ENCODE data around the gene GKAP1.
"Not testable (repeated sequence)": the region's sequence is repeated elsewhere in the genome, so short reads cannot be mapped to it uniquely, and the experiment has no call there.

GKAP1 gene

DNA sequence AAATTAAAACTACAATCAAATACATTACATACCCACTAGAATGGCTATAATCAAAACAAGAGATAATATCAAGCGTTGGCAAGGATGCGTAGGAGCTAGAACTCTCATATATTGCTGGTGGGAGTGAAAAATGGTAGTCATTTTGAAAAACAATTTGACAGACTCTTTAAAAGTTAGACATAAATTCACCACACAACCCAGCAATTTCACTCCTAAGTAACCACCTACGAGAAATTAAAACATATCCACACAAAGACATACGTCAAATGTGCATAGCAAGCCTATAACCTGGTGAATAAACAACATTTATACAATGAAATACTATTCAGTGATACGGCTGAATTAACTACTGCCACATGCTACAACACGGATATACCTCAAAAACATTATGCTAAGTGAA, 44.7 kb downstream of the GKAP1 start:
- TF ChIP-seq ZNF274 (IDR thresholded peaks at IDR 0.05; ENCODE audit: low read depth, low read length) = no peak

DNA sequence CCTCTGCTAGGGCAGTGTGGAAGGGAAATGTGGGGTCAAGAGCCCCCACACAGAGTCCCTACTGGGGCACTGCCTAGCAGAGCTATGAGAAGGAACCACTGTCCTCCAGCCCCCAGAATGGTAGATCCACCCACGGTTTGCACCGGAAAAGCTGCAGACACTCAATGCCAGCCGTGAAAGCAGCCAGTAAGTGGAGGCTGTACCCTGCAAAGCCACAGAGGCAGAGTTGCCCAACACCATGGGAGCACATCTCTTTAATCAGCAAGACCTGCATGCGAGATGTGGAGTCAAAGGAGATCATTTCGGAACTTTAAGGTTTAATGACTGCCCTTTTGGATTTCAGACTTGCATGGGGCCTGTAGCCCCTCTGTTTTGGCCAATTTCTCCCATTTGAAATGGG, 52.2 kb downstream of the GKAP1 start:
- TF ChIP-seq ZNF274 (IDR thresholded peaks at IDR 0.05; ENCODE audit: low read depth, low read length) = no peak
- H3K4me3 ChIP-seq (ENCODE audit: low read length) = no peak overlapping the region

More for the DNA sequence above, 44.7 kb downstream of the GKAP1 start:
- no peak overlapping the region for H3K4me3 ChIP-seq (ENCODE audit: low read length)

- no peak overlapping the region for H3K4me3 ChIP-seq (ENCODE audit: low read length)
- no peak for TF ChIP-seq ZNF274 (IDR thresholded peaks at IDR 0.05; ENCODE audit: low read depth, low read length)
Measured at GRCh38 chr9:83754383-83754977, 63.1 kb downstream of the GKAP1 start.

DNA sequence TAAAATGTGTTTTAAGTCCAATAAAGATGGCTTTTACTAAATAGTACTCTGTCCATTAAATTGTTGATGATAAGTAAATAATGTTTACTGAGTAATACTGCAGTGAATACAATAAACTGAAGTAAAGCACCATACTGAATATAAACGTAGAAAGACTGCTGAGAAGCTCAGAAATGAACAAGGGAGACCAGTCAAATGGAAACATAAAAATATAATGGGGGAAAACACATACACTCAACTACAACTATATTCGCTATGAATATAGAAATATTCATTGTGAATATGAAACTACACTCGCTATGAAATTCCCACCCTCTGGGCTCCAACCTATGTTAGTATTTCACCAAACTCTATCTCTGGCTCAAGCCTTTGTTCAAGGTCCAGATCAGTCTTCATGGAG, 67.9 kb downstream of the GKAP1 start:
- TF ChIP-seq ZNF274 (IDR thresholded peaks at IDR 0.05; ENCODE audit: low read depth, low read length) = no peak
- no peak overlapping the region for H3K4me3 ChIP-seq (ENCODE audit: low read length)

GRCh38 chr9:83744206-83744605, 73.4 kb downstream of the GKAP1 start:
- H3K4me3 ChIP-seq (ENCODE audit: low read length) = no peak overlapping the region
- TF ChIP-seq ZNF274 (IDR thresholded peaks at IDR 0.05; ENCODE audit: low read depth, low read length) = no peak

- no peak overlapping the region for H3K4me3 ChIP-seq (ENCODE audit: low read length)
- TF ChIP-seq ZNF274 (IDR thresholded peaks at IDR 0.05; ENCODE audit: low read depth, low read length) = no peak
Measured at GRCh38 chr9:83733739-83734138, 83.8 kb downstream of the GKAP1 start.

- not testable (repeated sequence) for H3K4me3 ChIP-seq (ENCODE audit: low read length)
Measured at GRCh38 chr9:83728591-83729368, 88.8 kb downstream of the GKAP1 start.

- no peak for TF ChIP-seq ZNF274 (IDR thresholded peaks at IDR 0.05; ENCODE audit: low read depth, low read length)
- H3K4me3 ChIP-seq (ENCODE audit: low read length) = no peak overlapping the region
Measured at GRCh38 chr9:83724436-83724835, 93.1 kb downstream of the GKAP1 start.

- no peak for TF ChIP-seq ZNF274 (IDR thresholded peaks at IDR 0.05; ENCODE audit: low read depth, low read length)
Measured at GRCh38 chr9:83722726-83723495, 94.7 kb downstream of the GKAP1 start.

GRCh38 chr9:83721509-83721908, 96.1 kb downstream of the GKAP1 start:
- no peak for TF ChIP-seq ZNF274 (IDR thresholded peaks at IDR 0.05; ENCODE audit: low read depth, low read length)

More at GRCh38 chr9:83722726-83723495, 94.7 kb downstream of the GKAP1 start:
- no peak overlapping the region for H3K4me3 ChIP-seq (ENCODE audit: low read length)

GRCh38 chr9:83715794-83716193, 101.8 kb downstream of the GKAP1 start:
- no peak overlapping the region for H3K4me3 ChIP-seq (ENCODE audit: low read length)
- no peak for TF ChIP-seq ZNF274 (IDR thresholded peaks at IDR 0.05; ENCODE audit: low read depth, low read length)

More at GRCh38 chr9:83721509-83721908, 96.1 kb downstream of the GKAP1 start:
- no peak overlapping the region for H3K4me3 ChIP-seq (ENCODE audit: low read length)

- no peak for TF ChIP-seq ZNF274 (IDR thresholded peaks at IDR 0.05; ENCODE audit: low read depth, low read length)
- no peak overlapping the region for H3K4me3 ChIP-seq (ENCODE audit: low read length)
Measured at GRCh38 chr9:83715221-83715620, 102.3 kb downstream of the GKAP1 start.

GRCh38 chr9:83714329-83714728, 103.2 kb downstream of the GKAP1 start:
- H3K4me3 ChIP-seq (ENCODE audit: low read length) = no peak overlapping the region
- TF ChIP-seq ZNF274 (IDR thresholded peaks at IDR 0.05; ENCODE audit: low read depth, low read length) = no peak

- TF ChIP-seq ZNF274 (IDR thresholded peaks at IDR 0.05; ENCODE audit: low read depth, low read length) = no peak
- peak overlapping the region; percentile 82 for H3K4me3 ChIP-seq (ENCODE audit: low read length)
Measured at GRCh38 chr9:83708515-83709158, 108.9 kb downstream of the GKAP1 start.
